K562 (cell line): ENCODE data around the gene TM9SF4. TPM values are rescaled to one million over a fixed set of nuclear protein-coding genes. Genes with fewer than 3 reads are reported as not detected.

Experiments
- CEBPZ ChIP-seq: fragments of 150-350 bp; IDR thresholded peaks from 2 replicates; pipeline ENCODE4 v1.6.1; 2014; ENCODE audit warnings: low read depth, mild to moderate bottlenecking, low read length, borderline replicate concordance
- EGR1 ChIP-seq: fragments of 450-650 bp; conservative IDR thresholded peaks from 2 replicates; pipeline ENCODE4 v1.6.1; 2017; ENCODE audit warnings: mild to moderate bottlenecking
- TBP ChIP-seq: optimal IDR thresholded peaks from 2 replicates; pipeline ENCODE3; 2011; ENCODE audit warnings: low read depth, low read length, improper control_type of control experiment
- ZNF318 ChIP-seq, 2 experiments: fragments of 450-650 bp; IDR thresholded peaks; 2 replicates each; pipeline ENCODE4 v1.6.1; 2016; ENCODE audit warnings: mild to moderate bottlenecking in 2 of 2, borderline replicate concordance in 1 of 2, low read depth in 1 of 2, moderate library complexity in 1 of 2
- polyA plus RNA-seq, 8 experiments: library from polyadenylated mRNA; depleted of rRNA in 4 of 8; stranded (reverse) in 5 of 8; unstranded in 3 of 8; fragments of >200 nt; fragmentation: Nextera tagmentation in 2 of 8; fragmentation: Illumina TruSeq in 1 of 8; extraction: Ambion mirVana in 2 of 8; extraction: Trizol in 1 of 8; gene quantifications; 2 replicates each; pipeline versions ENCODE4 v1.2.1 to v1.2.3, GENCODE V29; 2011 to 2014; ENCODE audit warnings: inconsistent platforms in 1 of 8, missing spikeins in 1 of 8
- total RNA-seq, 7 experiments: library from RNA; depleted of rRNA in 6 of 7; stranded (reverse); fragments of >200 nt in 6 of 7; fragmentation: Illumina TruSeq in 2 of 7; extraction: Trizol in 2 of 7; gene quantifications; 2 replicates each; pipeline versions ENCODE4 v1.2.1 to v1.2.3, GENCODE V29; 2011 to 2021; ENCODE audit warnings: low replicate concordance in 1 of 7
- TF ChIP-seq, protein P1 (sequence below), 2 experiments: fragments of 450-650 bp; formaldehyde crosslinking in 1 of 2; IDR thresholded peaks; 2 replicates each; pipeline versions ENCODE4 v1.4.0 to v1.6.1; 2014 to 2020; ENCODE audit warnings: mild to moderate bottlenecking in 2 of 2, borderline replicate concordance in 1 of 2, low read depth in 1 of 2

TM9SF4 gene
- total and polyA plus RNA-seq, 9 of the 15 experiments (the other 6 are each of a cell fraction or from before 2014, with no cell fraction given): 14.5 to 46.3 (median 26.9) TPM

DNA sequence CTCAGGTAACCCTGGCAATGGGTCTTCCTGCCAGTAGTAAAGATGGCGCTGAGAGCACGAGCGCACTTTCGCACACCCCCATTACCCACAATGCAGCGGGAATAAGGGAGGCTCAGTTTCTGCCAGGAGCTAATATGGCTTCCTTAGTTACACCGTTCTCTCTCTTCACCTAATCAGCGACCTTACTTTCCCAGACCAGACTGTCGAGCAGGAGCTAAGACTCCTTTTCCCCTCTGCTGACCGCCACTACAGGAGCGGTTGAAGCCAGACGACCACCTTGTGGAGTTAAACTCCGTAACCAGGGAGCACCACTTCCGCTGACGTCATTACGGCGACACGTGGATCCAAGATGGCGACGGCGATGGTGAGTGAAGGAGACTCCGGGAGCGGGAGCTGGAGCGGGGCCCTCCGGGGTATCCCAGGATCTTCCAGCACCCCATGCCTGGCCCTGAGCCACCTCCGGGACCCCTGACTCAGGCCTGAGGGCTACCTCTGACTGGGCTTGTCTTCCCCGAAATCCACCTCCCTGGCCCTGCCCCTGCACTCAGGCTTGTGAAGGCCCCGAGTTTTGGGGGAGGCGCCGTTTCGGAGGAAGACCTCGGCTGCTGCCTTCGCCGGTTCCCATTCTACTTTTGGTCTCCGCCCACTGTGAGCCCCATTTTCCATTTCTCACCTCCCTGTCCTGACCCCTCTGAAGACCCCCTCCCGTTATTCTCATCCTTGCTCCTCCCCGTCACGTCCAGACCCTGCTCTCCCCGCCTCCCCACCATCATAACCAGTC is at the start of gene TM9SF4 (continued):
- TF ChIP-seq ZNF318 (IDR thresholded peaks at IDR 0.05; ENCODE audit: borderline replicate concordance in 1 of 2, low read depth in 1 of 2): peak in 1 of 2 experiments; percentile 68; a peak in 1 of 4 replicates
- peak; percentile 61 for TF ChIP-seq EGR1
- peak; percentile 90 for TF ChIP-seq TBP
- no peak for TF ChIP-seq CEBPZ
- TF ChIP-seq, protein P1, sequence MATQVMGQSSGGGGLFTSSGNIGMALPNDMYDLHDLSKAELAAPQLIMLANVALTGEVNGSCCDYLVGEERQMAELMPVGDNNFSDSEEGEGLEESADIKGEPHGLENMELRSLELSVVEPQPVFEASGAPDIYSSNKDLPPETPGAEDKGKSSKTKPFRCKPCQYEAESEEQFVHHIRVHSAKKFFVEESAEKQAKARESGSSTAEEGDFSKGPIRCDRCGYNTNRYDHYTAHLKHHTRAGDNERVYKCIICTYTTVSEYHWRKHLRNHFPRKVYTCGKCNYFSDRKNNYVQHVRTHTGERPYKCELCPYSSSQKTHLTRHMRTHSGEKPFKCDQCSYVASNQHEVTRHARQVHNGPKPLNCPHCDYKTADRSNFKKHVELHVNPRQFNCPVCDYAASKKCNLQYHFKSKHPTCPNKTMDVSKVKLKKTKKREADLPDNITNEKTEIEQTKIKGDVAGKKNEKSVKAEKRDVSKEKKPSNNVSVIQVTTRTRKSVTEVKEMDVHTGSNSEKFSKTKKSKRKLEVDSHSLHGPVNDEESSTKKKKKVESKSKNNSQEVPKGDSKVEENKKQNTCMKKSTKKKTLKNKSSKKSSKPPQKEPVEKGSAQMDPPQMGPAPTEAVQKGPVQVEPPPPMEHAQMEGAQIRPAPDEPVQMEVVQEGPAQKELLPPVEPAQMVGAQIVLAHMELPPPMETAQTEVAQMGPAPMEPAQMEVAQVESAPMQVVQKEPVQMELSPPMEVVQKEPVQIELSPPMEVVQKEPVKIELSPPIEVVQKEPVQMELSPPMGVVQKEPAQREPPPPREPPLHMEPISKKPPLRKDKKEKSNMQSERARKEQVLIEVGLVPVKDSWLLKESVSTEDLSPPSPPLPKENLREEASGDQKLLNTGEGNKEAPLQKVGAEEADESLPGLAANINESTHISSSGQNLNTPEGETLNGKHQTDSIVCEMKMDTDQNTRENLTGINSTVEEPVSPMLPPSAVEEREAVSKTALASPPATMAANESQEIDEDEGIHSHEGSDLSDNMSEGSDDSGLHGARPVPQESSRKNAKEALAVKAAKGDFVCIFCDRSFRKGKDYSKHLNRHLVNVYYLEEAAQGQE (IDR thresholded peaks at IDR 0.05; ENCODE audit: borderline replicate concordance): peak; percentile 35; the same call in 1 of the 2 replicates
- TF ChIP-seq, protein P1 (CRISPR knock-in tag; IDR thresholded peaks at IDR 0.05; ENCODE audit: low read depth): peak; percentile 30; the same call in 1 of the 2 replicates
